ENCODE data around the gene EXOSC5.
"Not testable (repeated sequence)": the region's sequence is repeated elsewhere in the genome, so short reads cannot be mapped to it uniquely, and the experiment has no call there.

Gene EXOSC5

DNA sequence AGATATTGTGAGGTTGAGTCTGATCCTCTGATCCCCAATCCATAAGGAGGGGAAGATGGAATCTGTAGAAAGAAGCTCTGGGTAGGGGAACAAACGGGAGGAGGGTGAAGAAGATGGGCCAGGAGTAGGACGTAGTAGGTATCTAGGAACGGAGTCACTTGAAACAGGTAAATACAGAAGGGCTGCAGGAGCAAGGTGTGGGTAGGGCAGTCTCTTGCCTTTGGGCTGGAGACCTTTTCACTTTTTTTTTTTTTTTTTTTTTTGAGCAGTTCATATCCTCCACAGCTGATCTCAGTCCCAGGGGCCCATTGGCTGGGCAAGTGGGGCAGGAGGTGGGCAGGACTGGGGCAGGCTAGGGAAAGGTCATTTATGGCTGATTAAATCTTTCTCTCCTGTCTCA is 1.9 kb upstream of the EXOSC5 start:
- H3K36me3 ChIP-seq (ENCODE audit: control insufficient read depth, insufficient read depth, low read length), result no peaks in the 10 kb centered on the region
- H3K4me1 ChIP-seq (ENCODE audit: control insufficient read depth, insufficient read depth, low read length), result peaks cover 3% of the 10 kb centered on the region
- no peaks in the 10 kb centered on the region for H3K9me3 ChIP-seq (ENCODE audit: control insufficient read depth, insufficient read depth, low read length)
- no peaks in the 10 kb centered on the region for H3K27me3 ChIP-seq (ENCODE audit: control insufficient read depth, insufficient read depth, low read length)
- no peak overlapping the region for H3K9ac ChIP-seq (ENCODE audit: low read depth, low read length)
- H3K4me3 ChIP-seq (ENCODE audit: low read depth, low read length), result no peak overlapping the region

DNA sequence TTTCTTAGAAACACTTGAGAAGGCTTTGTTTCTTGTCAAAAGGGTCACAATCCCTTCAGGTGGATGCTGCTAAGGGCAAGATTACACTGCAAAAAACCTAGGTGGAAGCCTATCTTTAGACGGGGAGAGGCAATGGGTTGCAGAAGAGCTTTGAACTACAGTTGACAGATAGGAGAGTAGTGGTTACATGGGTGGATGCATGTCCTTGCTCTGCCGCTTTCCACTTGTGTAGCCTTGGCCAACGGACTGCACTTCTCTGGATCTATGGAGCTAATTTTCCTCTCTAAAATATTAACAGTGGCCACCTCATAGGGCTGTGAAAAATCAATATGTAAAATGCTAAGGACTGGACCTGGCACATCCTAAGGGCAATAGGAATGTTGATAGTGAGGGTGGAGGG is 1.4 kb upstream of the EXOSC5 start:
- H3K27me3 ChIP-seq (ENCODE audit: control insufficient read depth, insufficient read depth, low read length), result no peaks in the 10 kb centered on the region
- no peak overlapping the region for H3K9ac ChIP-seq (ENCODE audit: low read depth, low read length)
- no peaks in the 10 kb centered on the region for H3K9me3 ChIP-seq (ENCODE audit: control insufficient read depth, insufficient read depth, low read length)
- no peaks in the 10 kb centered on the region for H3K36me3 ChIP-seq (ENCODE audit: control insufficient read depth, insufficient read depth, low read length)
- peaks cover 3% of the 10 kb centered on the region for H3K4me1 ChIP-seq (ENCODE audit: control insufficient read depth, insufficient read depth, low read length)
- H3K4me3 ChIP-seq (ENCODE audit: low read depth, low read length), result peak overlapping the region; percentile 78

DNA sequence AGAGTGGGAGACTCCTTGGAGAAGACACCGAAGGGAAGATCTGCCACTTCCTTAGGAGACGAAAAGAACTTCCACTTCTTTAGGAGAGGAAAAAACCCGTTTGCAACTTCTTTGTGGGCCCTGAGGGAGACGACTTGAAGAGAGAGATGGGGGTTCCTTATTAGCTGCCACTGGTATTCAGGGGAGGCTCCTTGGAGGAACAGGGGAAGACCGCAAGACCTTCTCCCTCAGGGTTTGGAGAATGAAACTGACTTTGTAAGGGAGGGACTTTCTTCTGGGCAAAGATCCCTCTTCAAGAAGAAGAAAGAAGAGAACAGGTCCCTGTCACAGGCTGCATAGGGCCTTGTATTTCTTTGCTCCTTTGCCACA is 875 bp upstream of the EXOSC5 start:
- Histone ChIP-seq H3K9ac (ENCODE audit: low read depth, low read length) (peak overlapping the region; percentile 93), H3K4me1 (ENCODE audit: control insufficient read depth, insufficient read depth, low read length) (peaks cover 3% of the 10 kb centered on the region), H3K4me3 (ENCODE audit: low read depth, low read length) (peak overlapping the region; percentile 78), H3K9me3 (ENCODE audit: control insufficient read depth, insufficient read depth, low read length) (no peaks in the 10 kb centered on the region), H3K27me3 (ENCODE audit: control insufficient read depth, insufficient read depth, low read length) (no peaks in the 10 kb centered on the region), H3K36me3 (ENCODE audit: control insufficient read depth, insufficient read depth, low read length) (no peaks in the 10 kb centered on the region)

DNA sequence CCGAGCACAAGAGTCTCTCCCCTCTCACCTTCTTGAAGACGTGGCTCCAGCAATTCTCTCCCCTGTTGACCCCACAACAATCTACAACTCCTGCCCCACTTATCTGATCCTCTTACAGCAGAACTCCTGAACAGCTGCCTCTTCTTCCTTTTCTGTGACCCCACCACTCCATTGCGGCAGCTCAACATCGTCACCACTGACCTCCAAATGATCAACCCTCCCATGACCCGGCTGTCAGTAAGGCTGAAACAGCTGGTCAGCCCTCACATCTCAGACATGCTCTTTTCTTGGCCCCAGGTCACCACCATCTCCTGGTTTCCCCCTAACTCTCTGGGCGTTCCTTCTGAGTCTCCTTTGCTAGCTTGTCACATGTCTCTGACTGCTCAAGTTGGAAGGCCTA is 1.8 kb downstream of the EXOSC5 start:
- no peaks in the 10 kb centered on the region for H3K9me3 ChIP-seq (ENCODE audit: control insufficient read depth, insufficient read depth, low read length)
- H3K27me3 ChIP-seq (ENCODE audit: control insufficient read depth, insufficient read depth, low read length), result no peaks in the 10 kb centered on the region
- H3K36me3 ChIP-seq (ENCODE audit: control insufficient read depth, insufficient read depth, low read length), result peaks cover 10% of the 10 kb centered on the region
- H3K4me1 ChIP-seq (ENCODE audit: control insufficient read depth, insufficient read depth, low read length), result peaks cover 3% of the 10 kb centered on the region
- H3K4me3 ChIP-seq (ENCODE audit: low read depth, low read length), result no peak overlapping the region
- no peak overlapping the region for H3K9ac ChIP-seq (ENCODE audit: low read depth, low read length)

DNA sequence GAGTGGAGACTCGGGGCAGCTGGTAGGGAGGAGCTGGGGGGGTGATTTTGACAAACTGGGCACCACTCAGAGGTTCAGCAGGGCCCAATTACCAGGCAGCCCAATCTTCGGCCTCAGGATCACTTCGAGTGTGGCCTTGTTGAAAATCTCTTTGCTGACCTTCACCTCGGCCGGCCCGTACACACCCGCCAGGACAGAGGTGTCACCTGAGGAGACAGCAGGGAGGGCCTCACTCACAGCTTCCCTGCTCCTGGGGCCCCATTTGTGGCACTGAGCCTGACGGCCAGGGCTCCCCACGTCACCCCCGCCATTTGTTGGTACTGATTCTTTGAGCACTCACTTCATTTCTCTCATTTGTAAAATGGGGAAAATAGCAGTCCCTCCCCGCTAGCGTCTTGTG is 4.4 kb downstream of the EXOSC5 start:
- no peaks in the 10 kb centered on the region for H3K4me1 ChIP-seq (ENCODE audit: control insufficient read depth, insufficient read depth, low read length)
- no peak overlapping the region for H3K9ac ChIP-seq (ENCODE audit: low read depth, low read length)
- H3K4me3 ChIP-seq (ENCODE audit: low read depth, low read length), result no peak overlapping the region
- no peaks in the 10 kb centered on the region for H3K9me3 ChIP-seq (ENCODE audit: control insufficient read depth, insufficient read depth, low read length)
- H3K27me3 ChIP-seq (ENCODE audit: control insufficient read depth, insufficient read depth, low read length), result no peaks in the 10 kb centered on the region
- peaks cover 20% of the 10 kb centered on the region for H3K36me3 ChIP-seq (ENCODE audit: control insufficient read depth, insufficient read depth, low read length)

DNA sequence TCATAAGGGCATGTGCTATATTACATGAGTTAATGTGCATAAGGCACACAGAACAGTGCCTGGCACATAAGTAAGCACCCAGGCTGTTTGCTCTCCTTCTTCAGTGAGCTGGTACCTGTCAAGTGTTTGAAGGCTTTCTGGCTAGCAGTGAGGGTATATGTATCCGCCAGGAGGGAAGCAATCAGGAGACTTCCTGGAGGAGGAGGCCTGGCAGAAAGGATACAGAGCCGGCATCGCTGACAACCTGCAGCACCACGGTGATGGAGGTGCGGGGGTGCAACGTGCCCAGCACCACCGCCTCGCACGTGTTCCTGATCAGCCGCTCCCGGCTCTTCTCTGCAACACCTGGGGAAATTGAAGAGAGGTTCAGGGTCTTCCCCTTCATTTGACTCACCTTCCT is 5.5 kb downstream of the EXOSC5 start:
- H3K4me1 ChIP-seq (ENCODE audit: control insufficient read depth, insufficient read depth, low read length), result no peaks in the 10 kb centered on the region
- no peaks in the 10 kb centered on the region for H3K9me3 ChIP-seq (ENCODE audit: control insufficient read depth, insufficient read depth, low read length)
- peaks cover 20% of the 10 kb centered on the region for H3K36me3 ChIP-seq (ENCODE audit: control insufficient read depth, insufficient read depth, low read length)
- H3K4me3 ChIP-seq (ENCODE audit: low read depth, low read length), result no peak overlapping the region
- no peaks in the 10 kb centered on the region for H3K27me3 ChIP-seq (ENCODE audit: control insufficient read depth, insufficient read depth, low read length)
- no peak overlapping the region for H3K9ac ChIP-seq (ENCODE audit: low read depth, low read length)

DNA sequence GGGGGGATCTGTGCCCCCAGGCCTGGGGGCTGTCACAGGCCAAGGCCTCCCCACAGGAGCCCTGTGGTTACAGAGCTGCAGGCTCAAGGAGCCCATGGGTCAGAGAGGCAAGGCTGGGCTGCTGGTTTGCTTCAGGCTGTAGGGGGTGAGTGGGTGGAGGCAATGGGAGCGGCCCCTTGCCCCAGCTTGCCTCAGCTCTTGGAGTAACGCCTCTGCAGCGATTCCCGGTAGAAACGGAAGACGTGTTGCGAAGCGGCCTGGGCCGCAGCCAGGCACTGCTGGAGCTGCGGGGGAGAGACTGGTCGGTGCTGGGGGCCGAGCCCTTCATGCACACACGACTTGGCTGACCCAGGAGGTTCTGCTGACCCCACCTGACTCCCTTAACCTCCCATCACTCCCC is 10.7 kb downstream of the EXOSC5 start:
- peaks cover 12% of the 10 kb centered on the region for H3K36me3 ChIP-seq (ENCODE audit: control insufficient read depth, insufficient read depth, low read length)
- H3K9me3 ChIP-seq (ENCODE audit: control insufficient read depth, insufficient read depth, low read length), result no peaks in the 10 kb centered on the region
- no peak overlapping the region for H3K9ac ChIP-seq (ENCODE audit: low read depth, low read length)
- no peaks in the 10 kb centered on the region for H3K27me3 ChIP-seq (ENCODE audit: control insufficient read depth, insufficient read depth, low read length)
- no peak overlapping the region for H3K4me3 ChIP-seq (ENCODE audit: low read depth, low read length)
- H3K4me1 ChIP-seq (ENCODE audit: control insufficient read depth, insufficient read depth, low read length), result no peaks in the 10 kb centered on the region

DNA sequence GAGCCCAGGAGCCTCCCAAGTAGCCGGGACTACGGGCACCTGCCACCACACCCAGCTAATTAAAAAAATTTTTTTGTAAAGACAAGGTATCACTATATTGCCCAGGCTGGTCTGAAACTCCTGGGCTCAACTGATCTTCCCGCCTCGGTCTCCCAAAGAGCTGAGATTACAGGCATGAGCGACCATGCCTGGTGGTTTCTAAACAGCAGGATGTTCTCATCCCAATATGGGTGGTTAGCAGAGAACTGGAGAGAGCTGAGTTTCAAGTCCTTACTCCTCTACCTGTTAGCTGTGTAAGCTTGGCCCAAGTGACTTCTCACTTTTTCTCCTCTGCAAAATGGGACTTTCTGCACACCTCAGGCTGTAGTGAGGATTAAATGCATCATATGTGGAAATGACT is 12.8 kb downstream of the EXOSC5 start:
- no peak overlapping the region for H3K9ac ChIP-seq (ENCODE audit: low read depth, low read length)

DNA sequence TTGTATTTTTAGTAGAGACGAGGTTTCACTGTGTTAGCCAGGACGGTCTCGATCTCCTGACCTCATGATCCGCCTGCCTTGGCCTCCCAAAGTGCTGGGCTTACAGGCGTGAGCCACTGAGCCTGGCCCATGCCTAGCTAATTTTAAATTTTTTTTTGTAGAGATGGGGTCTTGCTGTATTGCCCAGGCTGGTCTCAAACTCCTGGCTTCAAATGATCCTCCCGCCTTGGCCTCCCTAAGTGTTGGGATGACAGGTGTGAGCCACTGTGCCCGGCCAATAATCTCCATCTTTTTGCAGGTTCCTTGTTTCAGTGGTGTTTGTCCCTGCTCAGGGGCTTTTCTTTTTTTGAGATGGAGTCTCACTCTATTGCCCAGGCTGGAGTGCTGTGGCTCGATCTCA is 15.6 kb downstream of the EXOSC5 start:
- H3K9me3 ChIP-seq (ENCODE audit: control insufficient read depth, insufficient read depth, low read length); H3K27me3 ChIP-seq (ENCODE audit: control insufficient read depth, insufficient read depth, low read length); H3K4me3 ChIP-seq (ENCODE audit: low read depth, low read length); H3K4me1 ChIP-seq (ENCODE audit: control insufficient read depth, insufficient read depth, low read length); H3K9ac ChIP-seq (ENCODE audit: low read depth, low read length); H3K36me3 ChIP-seq (ENCODE audit: control insufficient read depth, insufficient read depth, low read length): not testable (repeated sequence)

More for the DNA sequence above, 12.8 kb downstream of the EXOSC5 start:
- Histone ChIP-seq H3K36me3 (ENCODE audit: control insufficient read depth, insufficient read depth, low read length) (peaks cover 6% of the 10 kb centered on the region), H3K9me3 (ENCODE audit: control insufficient read depth, insufficient read depth, low read length) (no peaks in the 10 kb centered on the region), H3K4me3 (ENCODE audit: low read depth, low read length) (no peak overlapping the region), H3K4me1 (ENCODE audit: control insufficient read depth, insufficient read depth, low read length) (no peaks in the 10 kb centered on the region), H3K27me3 (ENCODE audit: control insufficient read depth, insufficient read depth, low read length) (no peaks in the 10 kb centered on the region)

DNA sequence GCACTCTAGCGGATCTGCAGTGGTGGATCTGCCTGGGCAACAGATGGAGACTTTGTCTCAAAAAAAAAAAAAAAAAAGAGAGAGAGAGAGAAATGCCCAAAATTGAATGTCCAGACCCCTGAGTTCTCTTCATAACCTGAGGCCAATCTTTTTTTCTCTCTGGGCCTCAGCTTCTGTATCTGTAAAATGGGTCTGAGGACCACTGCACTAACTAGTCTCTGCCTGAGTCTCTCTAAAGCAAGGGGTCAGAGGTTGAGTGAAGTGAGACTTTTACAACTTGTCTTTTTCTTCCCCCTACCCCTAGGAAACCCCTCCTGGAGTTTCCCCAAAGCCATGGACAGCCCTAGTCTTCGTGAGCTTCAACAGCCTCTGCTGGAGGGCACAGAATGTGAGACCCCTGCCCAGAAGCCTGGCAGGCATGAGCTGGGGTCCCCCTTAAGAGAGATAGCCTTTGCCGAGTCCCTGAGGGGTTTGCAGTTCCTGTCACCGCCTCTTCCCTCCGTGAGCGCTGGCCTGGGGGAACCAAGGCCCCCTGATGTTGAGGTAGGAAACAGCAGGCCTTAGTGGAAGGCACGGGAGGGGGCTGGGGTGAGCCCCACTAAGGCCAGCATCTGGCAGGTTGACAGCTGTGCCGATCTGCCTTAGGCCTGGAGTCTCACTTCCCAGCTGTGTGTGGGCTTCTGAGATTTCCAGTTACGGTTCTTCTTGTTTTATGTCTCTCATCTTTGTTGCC is 19.0 kb downstream of the EXOSC5 start:
- H3K9ac ChIP-seq (ENCODE audit: low read depth, low read length), result no peak overlapping the region
- no peaks in the 10 kb centered on the region for H3K9me3 ChIP-seq (ENCODE audit: control insufficient read depth, insufficient read depth, low read length)
- no peaks in the 10 kb centered on the region for H3K36me3 ChIP-seq (ENCODE audit: control insufficient read depth, insufficient read depth, low read length)

DNA sequence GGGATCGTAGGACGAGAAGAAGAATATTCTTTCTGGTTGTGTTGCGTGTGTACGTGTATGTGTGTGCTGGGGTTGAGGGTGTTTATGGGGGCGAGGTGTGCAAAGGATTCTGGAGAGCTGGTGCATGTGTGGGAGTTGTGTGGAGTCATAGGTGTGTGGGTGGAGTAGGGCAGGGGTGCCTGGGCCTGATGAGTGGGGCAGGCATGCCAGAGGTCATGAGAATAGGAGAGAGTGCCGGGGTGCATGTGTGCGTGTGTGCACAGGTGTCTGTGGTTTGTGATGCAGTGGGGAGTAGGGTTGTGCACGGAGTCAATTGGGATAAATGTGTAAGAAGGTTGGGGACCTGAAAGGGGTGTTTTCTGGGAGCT is 20.2 kb downstream of the EXOSC5 start:
- Histone ChIP-seq H3K4me1 (ENCODE audit: control insufficient read depth, insufficient read depth, low read length) (peaks cover 2% of the 10 kb centered on the region), H3K4me3 (ENCODE audit: low read depth, low read length) (peak overlapping the region; percentile 81), H3K27me3 (ENCODE audit: control insufficient read depth, insufficient read depth, low read length) (peaks cover 5% of the 10 kb centered on the region), H3K9ac (ENCODE audit: low read depth, low read length) (peak overlapping the region; percentile 2), H3K9me3 (ENCODE audit: control insufficient read depth, insufficient read depth, low read length) (no peaks in the 10 kb centered on the region), H3K36me3 (ENCODE audit: control insufficient read depth, insufficient read depth, low read length) (no peaks in the 10 kb centered on the region)

More for the DNA sequence above, 19.0 kb downstream of the EXOSC5 start:
- H3K4me1 ChIP-seq (ENCODE audit: control insufficient read depth, insufficient read depth, low read length), result peaks cover 2% of the 10 kb centered on the region
- H3K4me3 ChIP-seq (ENCODE audit: low read depth, low read length), result no peak overlapping the region
- H3K27me3 ChIP-seq (ENCODE audit: control insufficient read depth, insufficient read depth, low read length), result peaks cover 5% of the 10 kb centered on the region

DNA sequence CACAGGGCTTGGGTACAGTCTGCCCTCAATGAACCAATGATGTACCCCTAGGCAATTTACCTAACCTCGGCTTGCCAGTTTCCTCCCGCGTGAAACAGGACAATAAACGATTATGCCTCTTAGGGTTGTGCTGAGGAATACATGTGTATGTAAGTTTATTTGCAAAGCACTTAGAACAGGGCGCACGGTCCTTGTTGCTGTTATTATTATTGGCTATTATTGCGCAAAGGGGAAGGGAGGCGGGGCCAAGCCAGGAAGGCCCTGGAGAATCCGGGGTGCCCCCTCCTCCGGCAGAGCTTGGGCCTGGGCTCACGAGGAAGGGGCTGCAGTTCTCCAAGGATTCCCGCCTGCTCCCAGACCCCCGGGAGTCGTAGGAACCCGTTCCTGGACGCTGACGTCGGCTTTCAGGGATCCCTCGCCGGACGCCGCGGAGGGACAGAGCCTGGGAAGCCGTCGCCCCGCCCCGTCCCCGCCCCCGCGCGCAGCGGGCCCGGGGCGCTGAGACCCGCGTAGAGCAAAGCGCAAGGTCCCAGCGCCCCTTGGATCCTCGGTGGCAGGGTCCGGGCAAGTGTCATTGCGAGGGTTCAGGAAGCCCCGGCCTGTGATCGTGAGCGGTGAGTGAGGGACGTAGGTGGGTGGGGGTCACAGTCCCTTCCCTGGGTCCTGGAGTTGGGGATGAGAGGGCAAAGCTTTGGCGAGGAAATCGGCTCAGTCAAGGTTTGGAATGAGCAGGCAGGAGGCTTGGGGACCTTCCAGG is 20.7 kb downstream of the EXOSC5 start, which contains the start of gene TMEM91:
Gene TMEM91, plus strand, starts transcription at position 293 of the 757 bp plus-strand sequence. CDS start 1,777 bp downstream, outside the sequence.
- H3K4me3 ChIP-seq (ENCODE audit: low read depth, low read length), result peak within 1 kb of the TSS; percentile 81
- no peaks in the 10 kb centered on the region for H3K9me3 ChIP-seq (ENCODE audit: control insufficient read depth, insufficient read depth, low read length)
- no peaks in the 10 kb centered on the region for H3K36me3 ChIP-seq (ENCODE audit: control insufficient read depth, insufficient read depth, low read length)
- H3K9ac ChIP-seq (ENCODE audit: low read depth, low read length), result peak within 1 kb of the TSS; percentile 38
- H3K4me1 ChIP-seq (ENCODE audit: control insufficient read depth, insufficient read depth, low read length), result peaks cover 2% of the 10 kb centered on the region
- peaks cover 5% of the 10 kb centered on the region for H3K27me3 ChIP-seq (ENCODE audit: control insufficient read depth, insufficient read depth, low read length)

Measured in iPS-15b (cell line).